Nucleus accumbens (tissue), 56 donors: Measurements from ENCODE around the gene ZNF107.

Source experiments
- DNase-seq, 56 donors: peaks; one replicate each; lab custom pipeline; 2025; lab: John Stamatoyannopoulos, UW

The ZNF107 gene

GRCh38 chr7:64665980-64666662, at the start of gene ZNF107:
ZNF107 (plus strand) TSS chr7:64666133; CDS start chr7:64666283, 150 bp downstream.
- peak; percentile 62 to 96 (median 90) for DNase-seq

GRCh38 chr7:64618785-64619456, 47.0 kb upstream of the ZNF107 start:
- DNase-seq, result peak in 6 of 56 donors; percentile 0 to 5 (median 2)

GRCh38 chr7:64619705-64620104, 46.2 kb upstream of the ZNF107 start:
- no peak for DNase-seq

- no peak for DNase-seq
These were observed 44.3 kb upstream of the ZNF107 start for GRCh38 chr7:64621656-64622055.

GRCh38 chr7:64625114-64626082, 40.5 kb upstream of the ZNF107 start:
- no peak for DNase-seq

GRCh38 chr7:64626083-64626469, 39.9 kb upstream of the ZNF107 start:
- no peak for DNase-seq

- DNase-seq, result no peak
These were observed 39.4 kb upstream of the ZNF107 start for GRCh38 chr7:64626557-64626956.

- DNase-seq, result no peak
These were observed 37.7 kb upstream of the ZNF107 start for GRCh38 chr7:64628192-64628591.

GRCh38 chr7:64628721-64629120, 37.2 kb upstream of the ZNF107 start:
- no peak for DNase-seq

GRCh38 chr7:64630496-64630895, 35.4 kb upstream of the ZNF107 start:
- no peak for DNase-seq

- DNase-seq, result no peak
These were observed 33.9 kb upstream of the ZNF107 start for GRCh38 chr7:64632029-64632428.

GRCh38 chr7:64633401-64633800, 32.5 kb upstream of the ZNF107 start:
- DNase-seq, result no peak

- no peak for DNase-seq
These were observed 31.4 kb upstream of the ZNF107 start for GRCh38 chr7:64634406-64635062.

- DNase-seq, result no peak
These were observed 29.5 kb upstream of the ZNF107 start for GRCh38 chr7:64636386-64636785.

GRCh38 chr7:64637521-64638445, 28.1 kb upstream of the ZNF107 start:
- no peak for DNase-seq

GRCh38 chr7:64638822-64639221, 27.1 kb upstream of the ZNF107 start:
- no peak for DNase-seq

GRCh38 chr7:64639267-64640001, 26.5 kb upstream of the ZNF107 start:
- DNase-seq, result no peak

GRCh38 chr7:64640504-64640903, 25.4 kb upstream of the ZNF107 start:
- DNase-seq, result no peak

GRCh38 chr7:64642046-64642445, 23.9 kb upstream of the ZNF107 start:
- no peak for DNase-seq
